Prostate gland (tissue), 2 donors: ENCODE measurements around the gene GEMIN4.

Experiments
- CTCF ChIP-seq, 4 experiments: fragments of 200-600 bp in 2 of 4; fragments of 450-650 bp in 2 of 4; sonication (generic) in 2 of 4; IDR thresholded peaks; 1 replicate in 3 of 4; 2 replicates in 1 of 4; pipeline ENCODE4 v1.5.1; 2016 to 2019; ENCODE audit warnings: antibody characterized with exemption in 4 of 4, mild to moderate bottlenecking in 2 of 4, moderate library complexity in 2 of 4
- POLR2A ChIP-seq: fragments of 450-650 bp; IDR thresholded peaks from one replicate; pipeline ENCODE4 v1.6.1; 2016; ENCODE audit warnings: antibody characterized with exemption, mild to moderate bottlenecking
- POLR2AphosphoS5 ChIP-seq: sonication (generic); formaldehyde crosslinking; IDR thresholded peaks from one replicate; pipeline ENCODE4 v1.6.1; 2017; ENCODE audit warnings: antibody characterized with exemption

GRCh38 chr17:746783-747629 lies 5.1 kb downstream of the GEMIN4 start:
- TF ChIP-seq CTCF (IDR thresholded peaks at IDR 0.05) (no peak), POLR2AphosphoS5 (no peak), POLR2A (no peak)
